HEK293T (cell line): Measurements from ENCODE around the gene ASCL3.

Experiments used
- CTBP1 ChIP-seq: fragments of 450-650 bp; IDR thresholded peaks from 2 replicates; pipeline ENCODE4 v1.6.1; 2016; ENCODE audit warnings: borderline replicate concordance
- ELF4 ChIP-seq: fragments of 450-650 bp; IDR thresholded peaks from 2 replicates; pipeline ENCODE4 v1.6.1; 2017; ENCODE audit warnings: antibody characterized with exemption
- FOXK2 ChIP-seq: fragments of 450-650 bp; IDR thresholded peaks from 2 replicates; pipeline ENCODE4 v1.6.1; 2016; ENCODE audit warnings: mild to moderate bottlenecking
- FOXM1 ChIP-seq: fragments of 450-650 bp; IDR thresholded peaks from 2 replicates; pipeline ENCODE4 v1.6.1; 2017; ENCODE audit warnings: mild to moderate bottlenecking, borderline replicate concordance
- HDGF ChIP-seq: fragments of 450-650 bp; IDR thresholded peaks from 2 replicates; pipeline ENCODE4 v1.6.1; 2017; ENCODE audit warnings: antibody characterized with exemption, borderline replicate concordance
- LEF1 ChIP-seq: fragments of 450-650 bp; IDR thresholded peaks from 2 replicates; pipeline ENCODE4 v1.6.1; 2017; ENCODE audit warnings: mild to moderate bottlenecking, borderline replicate concordance
- NFRKB ChIP-seq: fragments of 450-650 bp; IDR thresholded peaks from 2 replicates; pipeline ENCODE4 v1.6.1; 2016; ENCODE audit warnings: mild to moderate bottlenecking, moderate library complexity
- SP1 ChIP-seq: fragments of 450-650 bp; IDR thresholded peaks from 2 replicates; pipeline ENCODE4 v1.6.1; 2017
- SUZ12 ChIP-seq: fragments of 450-650 bp; IDR thresholded peaks from 2 replicates; pipeline ENCODE4 v1.6.1; 2016; ENCODE audit warnings: mild to moderate bottlenecking
- TARDBP ChIP-seq: fragments of 450-650 bp; IDR thresholded peaks from 2 replicates; pipeline ENCODE4 v1.6.1; 2016

DNA sequence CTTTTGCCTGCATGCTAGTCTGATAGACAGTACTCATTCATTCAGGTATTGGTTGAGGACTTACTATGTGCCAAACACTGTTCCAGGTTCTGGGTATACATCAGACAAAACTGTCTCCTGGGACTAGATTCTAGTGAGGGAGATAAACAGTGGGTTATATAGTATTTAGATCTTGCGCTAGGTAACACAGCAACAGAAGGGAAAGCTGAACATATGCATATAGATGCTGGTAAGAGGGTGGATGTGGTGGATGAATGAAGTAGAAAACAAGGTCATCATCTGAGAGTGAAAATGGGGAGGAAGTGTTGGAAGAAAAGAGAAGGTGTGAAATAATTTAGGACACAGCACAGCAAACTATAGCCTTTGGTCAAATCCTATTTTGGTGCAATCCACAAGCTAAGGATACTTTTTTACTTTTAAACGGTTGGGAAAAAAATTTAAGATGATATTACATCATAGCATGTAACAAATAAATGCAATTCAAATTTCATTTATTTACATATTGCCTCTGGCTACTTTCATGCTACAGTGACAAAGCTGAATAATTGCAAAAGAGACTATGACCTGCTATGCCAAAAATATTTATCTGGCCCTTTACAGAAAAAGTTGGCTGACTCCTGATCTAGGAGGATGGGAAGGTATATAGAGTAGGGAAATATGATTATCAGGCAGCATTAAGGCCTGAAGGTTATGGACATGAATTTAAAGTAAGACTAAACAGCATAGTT is 28.5 kb upstream of the ASCL3 start:
- TF ChIP-seq SUZ12 (no peak), CTBP1 (no peak), FOXM1 (no peak), FOXK2 (no peak), LEF1 (no peak), NFRKB (no peak), SP1 (no peak), ELF4 (no peak), HDGF (no peak), TARDBP (no peak)
